WERI-Rb-1 (cell line): ENCODE results near the gene KLF13.

Experiments used
- DNase-seq: peaks from one replicate; pipeline ENCODE4 v3.0.0-alpha.2; 2020
- H3K27ac ChIP-seq: fragments of 250-450 bp; sonication (Bioruptor Pico); 2 replicates; pipeline ENCODE4 v1.5.1; 2020; ENCODE audit warnings: mild to moderate bottlenecking, moderate library complexity
- H3K27me3 ChIP-seq: fragments of 250-450 bp; sonication (Bioruptor Pico); 2 replicates; pipeline ENCODE4 v1.5.1; 2021; ENCODE audit warnings: mild to moderate bottlenecking, low read depth, moderate library complexity; ENCODE audit not compliant: insufficient read depth, severe bottlenecking
- H3K36me3 ChIP-seq: fragments of 250-450 bp; sonication (Bioruptor Pico); 2 replicates; pipeline ENCODE4 v1.5.1; 2020; ENCODE audit warnings: mild to moderate bottlenecking, moderate library complexity
- H3K4me3 ChIP-seq: 2 replicates; pipeline ENCODE4 v1.5.1; 2011; ENCODE audit warnings: low read depth, mild to moderate bottlenecking, control low read depth, low read length
- H3K9me3 ChIP-seq: fragments of 250-450 bp; sonication (Bioruptor Pico); 2 replicates; pipeline ENCODE4 v1.5.1; 2021; ENCODE audit warnings: mild to moderate bottlenecking, moderate library complexity; ENCODE audit not compliant: severe bottlenecking
- TF ChIP-seq, protein P1 (sequence below): IDR thresholded peaks from 2 replicates; pipeline ENCODE4 v1.5.1; 2011; ENCODE audit warnings: low read depth, mild to moderate bottlenecking, control low read depth, inconsistent platforms, low read length

The KLF13 gene

DNA sequence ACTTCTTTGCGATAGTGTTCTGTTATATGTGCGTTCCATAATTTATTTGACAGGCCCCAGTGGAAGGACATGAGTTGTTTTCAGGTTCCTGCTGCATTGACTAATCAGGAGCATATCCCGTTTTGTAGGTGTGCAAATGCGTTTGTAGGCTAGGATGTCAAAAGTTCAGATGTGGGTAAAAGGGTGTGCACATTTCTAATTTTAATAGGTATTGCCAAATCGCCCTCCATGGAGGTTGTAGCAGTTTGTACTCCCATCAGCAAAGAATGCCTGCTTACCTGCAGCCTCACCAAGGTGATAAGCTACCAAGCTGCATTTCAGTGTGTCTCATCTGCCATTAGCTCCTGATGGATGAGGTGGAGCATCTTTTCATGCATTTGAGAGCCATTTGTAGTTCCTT is 36.3 kb downstream of the KLF13 start:
- Histone ChIP-seq H3K27ac (no peak overlapping the region), H3K27me3 (no peaks in the 10 kb centered on the region), H3K4me3 (no peak overlapping the region), H3K9me3 (no peaks in the 10 kb centered on the region), H3K36me3 (no peaks in the 10 kb centered on the region; the same call in 1 of the 2 replicates)
- no peak for DNase-seq
- TF ChIP-seq, protein P1, sequence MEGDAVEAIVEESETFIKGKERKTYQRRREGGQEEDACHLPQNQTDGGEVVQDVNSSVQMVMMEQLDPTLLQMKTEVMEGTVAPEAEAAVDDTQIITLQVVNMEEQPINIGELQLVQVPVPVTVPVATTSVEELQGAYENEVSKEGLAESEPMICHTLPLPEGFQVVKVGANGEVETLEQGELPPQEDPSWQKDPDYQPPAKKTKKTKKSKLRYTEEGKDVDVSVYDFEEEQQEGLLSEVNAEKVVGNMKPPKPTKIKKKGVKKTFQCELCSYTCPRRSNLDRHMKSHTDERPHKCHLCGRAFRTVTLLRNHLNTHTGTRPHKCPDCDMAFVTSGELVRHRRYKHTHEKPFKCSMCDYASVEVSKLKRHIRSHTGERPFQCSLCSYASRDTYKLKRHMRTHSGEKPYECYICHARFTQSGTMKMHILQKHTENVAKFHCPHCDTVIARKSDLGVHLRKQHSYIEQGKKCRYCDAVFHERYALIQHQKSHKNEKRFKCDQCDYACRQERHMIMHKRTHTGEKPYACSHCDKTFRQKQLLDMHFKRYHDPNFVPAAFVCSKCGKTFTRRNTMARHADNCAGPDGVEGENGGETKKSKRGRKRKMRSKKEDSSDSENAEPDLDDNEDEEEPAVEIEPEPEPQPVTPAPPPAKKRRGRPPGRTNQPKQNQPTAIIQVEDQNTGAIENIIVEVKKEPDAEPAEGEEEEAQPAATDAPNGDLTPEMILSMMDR: no peak

DNA sequence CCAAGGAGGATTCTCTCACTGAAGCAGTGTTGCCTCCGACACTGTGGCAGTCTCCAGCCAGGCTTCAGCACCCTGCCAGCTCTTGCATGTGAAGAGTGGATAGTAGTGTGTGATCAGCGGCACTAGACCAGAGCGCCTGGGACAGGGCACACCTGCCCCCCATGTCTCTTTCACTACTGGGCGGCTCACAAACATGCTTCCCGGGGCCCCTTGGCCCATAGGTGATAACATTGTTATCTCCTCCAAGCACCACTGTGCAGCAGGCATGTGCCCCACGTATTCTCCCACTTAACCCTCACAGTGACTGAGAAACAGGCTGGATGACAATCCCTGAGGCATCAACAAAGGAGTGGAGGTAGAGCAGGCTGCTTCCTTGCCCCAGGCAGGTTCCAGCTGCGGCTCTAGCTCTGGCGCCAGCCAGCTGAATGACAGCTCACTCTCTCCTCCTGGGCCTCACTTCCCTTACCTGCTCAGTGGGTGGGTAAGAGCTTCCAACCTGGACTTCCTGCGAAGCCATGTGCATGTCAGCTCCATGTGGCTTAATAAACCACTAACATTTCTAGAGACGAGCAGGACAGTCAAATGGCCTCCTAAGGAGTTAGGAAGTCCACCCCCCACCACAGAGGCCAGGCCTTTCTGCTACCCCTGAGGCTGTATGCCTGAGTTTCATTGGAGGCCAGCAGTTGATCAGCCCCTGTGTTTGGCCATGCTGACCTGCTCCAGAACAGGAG is 37.8 kb downstream of the KLF13 start:
- Histone ChIP-seq H3K36me3 (no peaks in the 10 kb centered on the region; the same call in 1 of the 2 replicates), H3K9me3 (no peaks in the 10 kb centered on the region), H3K4me3 (no peak overlapping the region), H3K27me3 (no peaks in the 10 kb centered on the region), H3K27ac (no peak overlapping the region)
- TF ChIP-seq, protein P1: no peak
- DNase-seq: no peak

DNA sequence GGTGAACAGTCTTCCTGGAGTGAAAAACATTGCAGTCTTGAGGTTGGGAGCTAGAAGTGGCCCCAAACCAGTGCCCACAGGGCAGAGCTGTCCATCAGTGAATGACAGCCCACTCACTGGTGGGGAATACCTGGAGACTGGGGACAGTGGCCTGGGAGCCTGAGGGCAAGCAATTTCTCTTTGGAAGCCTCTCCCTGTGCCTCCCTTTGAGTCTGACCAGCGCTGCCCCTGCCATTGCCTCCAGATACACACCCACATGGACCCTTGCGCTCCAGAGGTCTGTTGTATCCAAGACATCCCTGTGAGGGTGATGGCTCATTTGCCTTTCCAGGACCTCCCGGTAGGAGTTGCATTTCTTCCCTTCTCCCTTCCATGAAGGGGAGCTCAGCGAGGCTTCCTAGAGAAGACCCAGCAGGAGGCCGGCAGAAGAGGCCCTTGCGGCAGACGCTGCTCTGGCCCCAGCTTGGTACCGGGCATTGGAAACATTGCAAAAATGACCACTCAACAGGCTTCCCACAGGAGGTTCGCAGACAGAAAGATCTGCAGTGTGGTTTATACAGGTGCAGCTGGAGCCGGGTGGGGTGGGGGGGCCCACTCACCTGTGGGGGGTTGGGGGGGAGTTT is 38.5 kb downstream of the KLF13 start:
- H3K36me3 ChIP-seq: no peaks in the 10 kb centered on the region; the same call in none of the 2 replicates
- no peak overlapping the region for H3K27ac ChIP-seq
- no peak overlapping the region for H3K4me3 ChIP-seq
- no peaks in the 10 kb centered on the region for H3K9me3 ChIP-seq
- no peaks in the 10 kb centered on the region for H3K27me3 ChIP-seq
- TF ChIP-seq, protein P1: no peak
- DNase-seq: no peak

DNA sequence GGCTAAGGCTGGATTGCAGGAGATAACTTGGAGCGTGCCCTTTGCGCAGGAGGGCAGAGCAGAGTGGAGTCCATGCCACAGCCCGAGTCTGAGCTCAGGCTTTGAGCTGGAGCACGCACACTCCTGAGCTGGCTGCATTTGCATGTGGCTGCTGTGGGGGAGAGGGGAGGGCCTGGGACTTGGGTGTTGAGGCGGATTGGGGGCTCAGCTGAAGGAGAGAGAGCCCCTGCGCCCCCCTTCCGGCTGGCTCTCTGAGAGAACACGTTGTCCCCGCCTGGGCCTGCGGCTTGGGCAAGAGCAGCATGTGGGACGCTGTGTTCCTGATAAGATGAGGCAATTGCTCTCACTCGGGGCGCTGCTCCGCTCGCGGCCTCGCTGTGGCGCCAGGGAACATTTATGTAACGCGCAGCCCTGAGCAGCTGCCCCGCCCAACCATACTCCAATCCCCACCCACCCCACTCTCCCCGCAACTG is 39.1 kb downstream of the KLF13 start:
- Histone ChIP-seq H3K36me3 (no peaks in the 10 kb centered on the region; the same call in 1 of the 2 replicates), H3K9me3 (no peaks in the 10 kb centered on the region), H3K27ac (no peak overlapping the region), H3K27me3 (no peaks in the 10 kb centered on the region), H3K4me3 (no peak overlapping the region)
- TF ChIP-seq, protein P1: no peak
- peak; percentile 41 for DNase-seq

DNA sequence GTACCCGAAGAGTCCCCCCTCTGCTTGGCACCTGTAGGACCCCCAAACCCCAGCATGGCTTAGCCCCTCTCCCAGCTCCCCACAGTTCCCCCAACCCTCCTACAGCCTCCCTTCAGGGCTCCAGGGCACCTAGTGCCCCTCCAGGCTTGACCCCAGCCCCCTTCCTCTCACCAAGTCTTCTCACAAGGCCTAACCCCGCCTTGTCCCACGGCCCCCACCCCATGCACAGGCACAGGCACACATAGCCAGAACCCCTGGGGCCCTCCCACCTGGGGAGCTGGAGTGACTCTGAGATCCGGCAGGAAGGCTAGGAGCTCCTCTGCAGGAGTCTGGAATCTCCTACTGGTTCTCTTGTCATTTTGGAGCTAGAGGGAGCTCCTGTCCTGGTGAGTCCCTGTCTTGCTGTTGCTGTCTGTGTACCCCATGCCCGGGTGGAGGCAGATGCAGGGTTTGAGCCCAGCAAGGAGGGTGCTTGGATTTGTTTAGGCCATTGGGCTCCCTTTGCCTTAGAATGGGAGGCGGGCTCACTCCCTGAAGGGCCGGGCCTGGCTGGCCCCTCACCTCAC is 39.6 kb downstream of the KLF13 start:
- TF ChIP-seq, protein P1: peak; percentile 15; the same call in 1 of the 2 replicates
- Histone ChIP-seq H3K4me3 (no peak overlapping the region), H3K27me3 (no peaks in the 10 kb centered on the region), H3K36me3 (no peaks in the 10 kb centered on the region; the same call in 1 of the 2 replicates), H3K9me3 (no peaks in the 10 kb centered on the region), H3K27ac (no peak overlapping the region)
- DNase-seq: no peak
